Endothelial cell (in vitro differentiated cells): Measurements from ENCODE around the gene SPOCK1. TPM values are rescaled to one million over a fixed set of nuclear protein-coding genes. Genes with fewer than 3 reads are reported as not detected.

Experiments used
- DNase-seq: peaks from one replicate; pipeline ENCODE4 v3.0.0; 2021; ENCODE audit warnings: low spot score
- H3K27ac Mint-ChIP-seq: one replicate; pipeline ENCODE4 v1.8.0; 2021; ENCODE audit warnings: mixed read lengths, inconsistent platforms; ENCODE audit not compliant: unreplicated experiment
- H3K27me3 Mint-ChIP-seq: one replicate; pipeline ENCODE4 v1.8.0; 2021; ENCODE audit warnings: mild to moderate bottlenecking, moderate library complexity, mixed read lengths, inconsistent platforms; ENCODE audit not compliant: unreplicated experiment
- H3K36me3 Mint-ChIP-seq: one replicate; pipeline ENCODE4 v1.8.0; 2021; ENCODE audit warnings: mild to moderate bottlenecking, low read depth, mixed read lengths, inconsistent platforms; ENCODE audit not compliant: unreplicated experiment
- H3K4me1 Mint-ChIP-seq: one replicate; pipeline ENCODE4 v1.8.0; 2021; ENCODE audit warnings: mild to moderate bottlenecking, mixed read lengths, inconsistent platforms; ENCODE audit not compliant: unreplicated experiment
- H3K4me3 Mint-ChIP-seq: one replicate; pipeline ENCODE4 v1.8.0; 2021; ENCODE audit warnings: mild to moderate bottlenecking, mixed read lengths, inconsistent platforms; ENCODE audit not compliant: unreplicated experiment
- H3K9me3 Mint-ChIP-seq: one replicate; pipeline ENCODE4 v1.8.0; 2021; ENCODE audit warnings: mixed read lengths, inconsistent platforms; ENCODE audit not compliant: unreplicated experiment
- total RNA-seq: library from RNA; stranded (reverse); fragmentation: NEBNext Ultra II Directional; extraction: Animal tissue kit (Norgen Biotek cat#: 25700); gene quantifications from one replicate; pipeline ENCODE4 v1.2.1, GENCODE V29; 2021; ENCODE audit not compliant: unreplicated experiment
- TF ChIP-seq, protein P1 (sequence below): fragments of 200-600 bp; sonication (generic); IDR thresholded peaks from one replicate; pipeline ENCODE4 v1.5.0; 2021; ENCODE audit warnings: antibody characterized with exemption; ENCODE audit not compliant: unreplicated experiment

SPOCK1 gene
- total RNA-seq, 1 donor from 2014 or later = 8.7 TPM

DNA sequence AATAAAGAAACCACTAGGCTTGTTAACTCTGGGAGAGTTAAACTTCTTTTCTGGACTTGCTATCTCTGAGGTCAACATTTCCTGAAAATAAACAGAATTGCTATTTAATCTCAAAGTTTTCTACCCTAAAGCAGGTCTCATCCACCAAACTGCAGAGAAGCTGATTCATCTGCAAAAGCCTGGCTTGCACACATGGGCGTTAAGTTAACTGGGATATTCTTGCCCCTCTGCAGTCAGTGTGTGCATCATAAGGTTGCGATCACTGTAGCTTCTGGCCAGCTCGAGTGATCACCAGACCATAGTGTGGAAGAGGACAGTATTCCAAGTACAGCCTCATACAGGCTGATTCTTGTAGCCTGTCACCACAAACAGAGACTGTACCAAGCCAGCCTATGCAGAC, 99.2 kb downstream of the SPOCK1 start:
- TF ChIP-seq, protein P1, sequence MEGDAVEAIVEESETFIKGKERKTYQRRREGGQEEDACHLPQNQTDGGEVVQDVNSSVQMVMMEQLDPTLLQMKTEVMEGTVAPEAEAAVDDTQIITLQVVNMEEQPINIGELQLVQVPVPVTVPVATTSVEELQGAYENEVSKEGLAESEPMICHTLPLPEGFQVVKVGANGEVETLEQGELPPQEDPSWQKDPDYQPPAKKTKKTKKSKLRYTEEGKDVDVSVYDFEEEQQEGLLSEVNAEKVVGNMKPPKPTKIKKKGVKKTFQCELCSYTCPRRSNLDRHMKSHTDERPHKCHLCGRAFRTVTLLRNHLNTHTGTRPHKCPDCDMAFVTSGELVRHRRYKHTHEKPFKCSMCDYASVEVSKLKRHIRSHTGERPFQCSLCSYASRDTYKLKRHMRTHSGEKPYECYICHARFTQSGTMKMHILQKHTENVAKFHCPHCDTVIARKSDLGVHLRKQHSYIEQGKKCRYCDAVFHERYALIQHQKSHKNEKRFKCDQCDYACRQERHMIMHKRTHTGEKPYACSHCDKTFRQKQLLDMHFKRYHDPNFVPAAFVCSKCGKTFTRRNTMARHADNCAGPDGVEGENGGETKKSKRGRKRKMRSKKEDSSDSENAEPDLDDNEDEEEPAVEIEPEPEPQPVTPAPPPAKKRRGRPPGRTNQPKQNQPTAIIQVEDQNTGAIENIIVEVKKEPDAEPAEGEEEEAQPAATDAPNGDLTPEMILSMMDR = no peak
- H3K27me3 Mint-ChIP-seq = peaks cover 1% of the 10 kb centered on the region
- no peaks in the 10 kb centered on the region for H3K9me3 Mint-ChIP-seq
- H3K4me1 Mint-ChIP-seq = no peaks in the 10 kb centered on the region
- H3K4me3 Mint-ChIP-seq = no peak overlapping the region
- no peak overlapping the region for H3K27ac Mint-ChIP-seq
- H3K36me3 Mint-ChIP-seq = no peaks in the 10 kb centered on the region
- DNase-seq = no peak

DNA sequence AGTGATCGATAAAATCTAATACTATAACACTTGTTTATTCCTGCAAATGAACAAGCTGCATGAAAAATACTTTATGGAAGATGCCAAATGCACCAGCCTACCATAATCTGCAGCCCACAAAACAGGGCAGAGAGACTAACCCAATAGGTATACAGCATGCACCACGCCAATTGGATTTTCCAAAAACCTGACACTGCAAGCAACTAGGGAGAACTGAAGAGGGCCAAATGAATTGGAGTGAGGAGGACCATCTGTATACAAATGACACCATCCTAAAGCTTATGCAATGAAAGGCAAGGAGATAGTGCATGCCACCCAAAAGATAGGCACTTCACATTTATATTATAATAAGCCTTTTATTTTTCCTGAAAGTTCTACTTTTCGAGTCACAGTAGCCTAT, 100.4 kb downstream of the SPOCK1 start:
- TF ChIP-seq, protein P1 = no peak
- H3K9me3 Mint-ChIP-seq = no peaks in the 10 kb centered on the region
- no peak for DNase-seq
- H3K36me3 Mint-ChIP-seq = no peaks in the 10 kb centered on the region
- H3K27me3 Mint-ChIP-seq = peaks cover 1% of the 10 kb centered on the region
- H3K4me1 Mint-ChIP-seq = no peaks in the 10 kb centered on the region
- H3K27ac Mint-ChIP-seq = no peak overlapping the region
- H3K4me3 Mint-ChIP-seq = no peak overlapping the region

DNA sequence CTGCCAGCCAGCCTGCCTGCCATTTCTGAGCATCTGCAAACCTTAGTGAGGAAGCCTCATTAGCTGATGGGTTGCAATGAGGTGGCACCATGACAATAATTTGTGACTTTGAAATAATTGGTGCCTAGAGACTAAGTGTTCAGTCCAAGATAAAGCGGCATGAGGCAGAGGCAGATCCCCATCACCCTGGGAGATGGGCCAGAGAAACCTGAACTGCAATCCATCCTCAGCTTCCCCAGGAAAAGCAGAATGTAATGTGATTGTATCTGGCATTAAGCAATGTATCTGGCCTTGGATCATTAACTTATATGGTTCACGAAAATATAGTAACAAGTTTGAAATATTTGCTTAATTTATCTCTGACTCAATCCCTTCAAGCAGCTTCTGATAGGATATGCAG, 101.0 kb downstream of the SPOCK1 start:
- no peaks in the 10 kb centered on the region for H3K9me3 Mint-ChIP-seq
- no peak for DNase-seq
- H3K36me3 Mint-ChIP-seq = no peaks in the 10 kb centered on the region
- H3K4me3 Mint-ChIP-seq = no peak overlapping the region
- TF ChIP-seq, protein P1 = no peak
- no peaks in the 10 kb centered on the region for H3K4me1 Mint-ChIP-seq
- H3K27ac Mint-ChIP-seq = no peak overlapping the region
- peaks cover 1% of the 10 kb centered on the region for H3K27me3 Mint-ChIP-seq

DNA sequence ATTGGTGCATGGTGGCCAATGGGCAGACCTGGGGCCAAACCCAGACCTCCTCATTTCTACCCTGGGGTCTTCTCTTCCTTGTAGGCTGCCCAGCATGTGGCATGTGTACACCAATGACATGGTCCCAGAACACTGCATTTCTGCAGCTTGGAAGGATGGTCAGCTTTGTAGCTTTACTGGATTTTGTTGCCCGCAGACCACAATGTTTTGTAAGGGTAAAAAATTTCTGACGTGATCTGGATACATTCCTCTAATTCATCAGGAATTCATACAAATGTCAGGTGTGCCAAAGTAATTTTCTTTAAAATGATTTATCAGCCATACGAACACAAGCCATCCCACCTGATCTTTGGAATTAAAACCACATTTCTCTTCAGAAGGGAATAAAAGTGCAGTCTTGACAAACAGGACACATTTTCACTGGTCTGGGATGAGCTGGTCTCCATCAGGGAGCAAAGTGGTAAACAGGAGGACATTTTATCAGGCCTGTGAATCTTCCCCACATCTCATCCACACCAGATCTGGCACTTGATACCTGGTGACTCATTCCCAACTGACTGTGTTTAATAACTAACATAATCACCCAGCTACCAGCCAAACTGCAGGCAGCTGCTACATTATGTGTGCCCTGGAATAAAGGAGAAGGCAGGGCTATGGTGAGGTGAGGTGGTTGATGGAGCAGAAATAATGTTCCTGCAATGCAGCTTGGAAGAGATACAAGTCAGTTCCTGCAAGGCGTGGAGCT, 103.9 kb downstream of the SPOCK1 start:
- H3K27me3 Mint-ChIP-seq = no peaks in the 10 kb centered on the region
- DNase-seq = no peak
- H3K9me3 Mint-ChIP-seq = no peaks in the 10 kb centered on the region
- TF ChIP-seq, protein P1 = no peak
- H3K4me1 Mint-ChIP-seq = no peaks in the 10 kb centered on the region
- no peak overlapping the region for H3K4me3 Mint-ChIP-seq
- H3K36me3 Mint-ChIP-seq = no peaks in the 10 kb centered on the region
- H3K27ac Mint-ChIP-seq = no peak overlapping the region

DNA sequence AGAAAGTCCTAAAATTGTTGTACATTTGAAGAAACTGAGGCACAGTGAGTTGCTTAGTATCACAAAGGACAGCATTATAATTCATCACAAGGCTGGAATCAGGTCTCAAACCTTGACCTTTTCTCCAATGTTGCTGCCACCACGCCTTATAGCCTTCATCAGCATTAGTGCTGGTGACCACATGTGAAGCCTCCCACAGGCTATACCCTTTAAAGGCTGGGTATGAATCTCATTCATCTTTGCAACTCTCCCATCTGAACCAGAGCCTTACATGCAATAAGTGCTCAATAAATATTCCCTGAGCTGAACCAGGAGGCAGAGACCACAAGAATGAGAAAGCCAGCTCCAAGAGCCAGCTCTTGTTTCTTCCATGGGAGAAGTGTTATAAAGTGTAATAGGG, 104.7 kb downstream of the SPOCK1 start:
- no peaks in the 10 kb centered on the region for H3K27me3 Mint-ChIP-seq
- DNase-seq = no peak
- H3K27ac Mint-ChIP-seq = no peak overlapping the region
- H3K36me3 Mint-ChIP-seq = no peaks in the 10 kb centered on the region
- no peaks in the 10 kb centered on the region for H3K9me3 Mint-ChIP-seq
- H3K4me1 Mint-ChIP-seq = no peaks in the 10 kb centered on the region
- H3K4me3 Mint-ChIP-seq = no peak overlapping the region
- TF ChIP-seq, protein P1 = no peak
